DMS114 treated with DMSO at 0.1 percent for 48 hours (cell line): ENCODE results near the gene CARD16.
"Not testable (repeated sequence)": the region's sequence is repeated elsewhere in the genome, so short reads cannot be mapped to it uniquely, and the experiment has no call there.

ENCODE experiments used
- DNase-seq: peaks from one replicate; lab custom pipeline; 2025; ENCODE audit not compliant: unreplicated experiment; lab: John Stamatoyannopoulos, UW

The CARD16 gene

DNA sequence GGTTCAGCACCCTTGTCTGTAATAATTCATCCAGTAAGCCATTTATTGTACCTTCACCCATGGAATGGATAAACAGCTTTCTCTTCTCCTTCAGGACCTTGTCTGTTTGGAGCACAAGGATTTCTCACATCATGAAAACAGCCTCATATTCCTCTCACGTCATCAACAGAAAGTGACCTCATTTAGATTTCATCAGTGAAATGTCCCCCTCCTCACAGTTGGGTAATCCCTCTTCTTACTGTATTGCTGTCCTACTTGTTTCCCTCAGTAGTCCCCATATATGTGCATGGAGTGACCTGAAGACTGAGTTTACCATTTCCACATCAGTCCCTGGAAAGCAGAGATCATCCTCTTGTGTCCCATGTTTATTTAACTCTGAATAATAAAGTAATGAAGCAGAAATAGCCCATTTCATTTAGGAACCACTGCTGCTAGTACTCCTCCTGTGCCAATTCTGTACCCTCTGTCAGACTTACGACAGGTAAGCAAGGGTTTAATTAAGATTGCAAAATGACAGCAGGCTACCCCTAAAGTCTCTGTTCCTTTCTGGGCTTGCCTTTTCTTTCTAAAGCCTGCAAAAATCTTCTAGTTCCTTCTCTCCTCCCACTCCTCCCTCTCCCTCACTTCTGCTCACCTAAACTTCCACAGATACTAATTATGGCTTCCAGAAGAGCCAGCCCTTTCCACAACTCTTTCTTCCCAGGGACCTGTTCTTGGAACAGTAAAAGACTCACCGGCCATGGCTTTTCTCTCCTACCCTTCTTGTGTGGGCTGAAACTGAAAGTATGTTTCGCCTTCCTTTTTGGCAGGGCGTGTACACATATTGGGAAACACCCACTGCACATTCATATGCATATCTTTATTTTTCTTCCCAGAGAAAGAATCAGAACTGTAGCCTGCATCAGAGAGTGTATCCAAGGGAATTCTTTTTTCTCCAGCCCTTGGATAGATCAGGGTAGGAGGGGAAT lies at the start of gene CARD16:
CARD16 (minus strand) TSS at position 779 of the 968 bp plus-strand sequence; CDS start at position 741, 38 bp downstream.
- not testable (repeated sequence) for DNase-seq

DNA sequence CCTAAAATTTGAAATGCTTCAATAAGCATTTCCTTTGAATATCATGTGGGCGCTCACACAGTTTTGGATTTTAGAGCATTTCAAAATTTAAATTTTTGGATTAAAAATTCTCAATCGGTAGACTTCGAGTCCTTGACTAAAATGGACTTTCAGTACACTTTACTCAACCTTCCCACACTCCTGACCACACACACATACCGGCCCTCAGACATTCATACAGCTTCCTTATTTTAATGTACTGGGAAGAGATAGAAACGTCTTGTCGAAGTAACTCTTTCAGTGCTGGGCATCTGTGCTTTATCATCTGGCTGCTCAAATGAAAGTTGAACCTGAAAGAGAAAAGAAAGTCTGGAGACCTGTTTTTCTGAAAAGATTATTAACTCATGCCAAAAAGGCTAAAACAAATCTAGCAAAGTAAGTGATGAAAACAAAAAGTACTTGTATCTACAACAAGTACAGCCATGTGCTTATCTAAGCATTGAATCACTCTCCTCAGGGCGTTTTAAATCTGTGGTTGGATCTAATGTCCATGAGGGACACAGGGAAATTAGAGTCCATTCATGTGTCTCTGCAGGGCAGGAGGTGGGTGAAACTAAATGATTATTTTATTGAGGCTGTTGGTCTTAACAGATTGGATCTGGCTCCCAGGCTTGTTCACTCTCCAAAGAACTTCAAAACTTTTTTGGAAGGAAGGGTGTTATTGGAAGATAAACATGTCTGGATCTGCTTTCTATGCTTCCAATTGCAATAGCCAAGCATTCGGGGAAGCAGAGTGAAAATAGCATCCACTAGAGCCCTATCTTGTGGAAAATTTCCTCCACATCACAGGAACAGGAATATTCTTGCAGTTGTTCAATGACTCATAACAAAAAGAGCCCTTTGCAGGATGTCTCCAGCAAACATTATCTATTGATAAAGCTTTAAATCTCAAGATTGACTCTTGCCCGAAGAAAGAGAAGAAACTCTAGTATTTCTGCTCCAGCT lies 47.4 kb upstream of the CARD16 start:
- DNase-seq, result no peak

DNA sequence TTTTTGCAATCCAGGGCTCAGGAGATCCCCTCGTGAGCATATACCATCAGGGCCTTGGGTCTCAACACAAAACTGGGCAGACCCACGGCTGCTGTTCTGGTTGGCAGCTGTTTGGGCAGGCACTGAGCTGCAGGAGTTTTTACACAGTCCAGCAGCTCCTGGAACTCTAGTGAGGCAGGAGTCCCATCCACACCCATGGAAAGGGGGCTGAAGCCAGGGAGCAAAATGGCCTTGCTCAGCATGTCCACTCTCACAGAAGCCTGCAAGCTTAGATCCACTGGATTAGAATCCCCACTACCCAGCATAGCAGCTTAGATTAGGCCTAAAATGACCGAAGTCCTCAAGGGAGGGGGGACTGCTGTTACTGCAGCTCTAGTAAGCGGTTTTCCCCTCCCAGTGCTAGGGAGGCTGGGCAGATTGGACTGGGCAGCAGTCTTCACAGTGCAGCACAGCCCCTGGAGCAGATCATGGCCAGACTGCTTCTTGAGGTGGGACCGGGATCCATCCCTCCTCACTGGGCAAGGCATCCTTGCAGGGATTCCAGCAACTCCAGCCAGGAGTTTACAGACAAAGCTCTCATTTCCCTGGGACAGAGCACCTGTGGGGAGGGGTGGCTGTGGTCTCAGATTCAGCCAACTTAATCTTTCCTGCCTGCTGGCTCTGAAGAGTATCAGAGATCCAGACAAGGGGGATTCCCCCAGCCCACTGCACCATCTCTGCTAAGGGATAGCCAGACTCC lies 36.4 kb upstream of the CARD16 start:
- no peak for DNase-seq

DNA sequence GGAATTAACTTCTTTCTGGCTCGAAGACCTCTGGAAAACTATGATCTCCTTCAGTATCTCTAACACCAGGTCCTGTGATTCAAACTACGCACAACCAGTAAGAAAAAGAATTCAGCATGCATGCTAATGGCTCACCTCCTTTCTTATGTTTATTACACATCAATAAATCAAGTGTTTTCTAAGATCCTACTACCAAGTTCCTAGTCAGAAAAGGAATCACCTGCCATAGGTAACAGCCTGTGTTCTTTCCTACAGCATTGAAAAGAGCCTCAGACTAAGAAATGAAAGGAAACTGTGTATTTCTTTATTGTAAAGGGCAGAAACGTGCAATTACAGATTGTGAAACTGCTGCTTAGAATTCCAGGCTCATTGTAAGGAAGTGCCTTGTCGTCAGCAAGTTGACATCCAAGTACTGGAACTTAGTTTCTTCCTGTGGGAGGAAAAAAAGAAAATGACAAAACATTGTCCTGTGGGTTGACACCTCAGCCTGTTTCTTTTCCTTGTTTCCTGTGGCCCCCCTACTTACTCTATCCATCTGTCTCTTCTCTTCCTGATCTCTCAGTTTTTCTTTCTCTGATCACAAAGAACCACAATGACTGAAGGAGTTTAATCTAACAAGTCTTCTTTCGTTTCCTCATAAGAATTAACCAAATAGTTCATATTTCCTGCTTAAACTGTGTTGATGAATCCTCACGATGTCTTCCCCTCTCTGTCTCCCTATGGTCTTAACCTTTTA lies 35.2 kb upstream of the CARD16 start:
- DNase-seq, result not testable (repeated sequence)

DNA sequence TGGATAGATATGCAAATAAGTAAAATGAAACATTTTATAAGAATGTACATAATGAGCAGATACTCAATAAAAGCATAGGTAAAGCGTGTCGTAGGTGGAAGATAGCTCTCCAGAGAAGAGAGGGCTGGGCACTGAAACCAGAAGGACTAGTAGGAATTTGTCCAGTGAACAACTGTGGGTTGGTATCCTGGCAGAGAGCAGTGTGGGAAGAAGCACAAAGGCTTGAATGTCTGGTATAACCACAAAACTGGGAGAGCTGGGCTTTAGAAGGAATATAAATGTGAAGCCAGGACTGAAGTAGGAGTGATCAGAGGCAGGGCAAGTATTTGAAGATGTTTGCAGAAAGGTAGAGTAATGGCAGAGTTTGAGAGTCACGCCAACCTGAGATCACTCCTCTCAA lies 33.1 kb upstream of the CARD16 start:
- no peak for DNase-seq

DNA sequence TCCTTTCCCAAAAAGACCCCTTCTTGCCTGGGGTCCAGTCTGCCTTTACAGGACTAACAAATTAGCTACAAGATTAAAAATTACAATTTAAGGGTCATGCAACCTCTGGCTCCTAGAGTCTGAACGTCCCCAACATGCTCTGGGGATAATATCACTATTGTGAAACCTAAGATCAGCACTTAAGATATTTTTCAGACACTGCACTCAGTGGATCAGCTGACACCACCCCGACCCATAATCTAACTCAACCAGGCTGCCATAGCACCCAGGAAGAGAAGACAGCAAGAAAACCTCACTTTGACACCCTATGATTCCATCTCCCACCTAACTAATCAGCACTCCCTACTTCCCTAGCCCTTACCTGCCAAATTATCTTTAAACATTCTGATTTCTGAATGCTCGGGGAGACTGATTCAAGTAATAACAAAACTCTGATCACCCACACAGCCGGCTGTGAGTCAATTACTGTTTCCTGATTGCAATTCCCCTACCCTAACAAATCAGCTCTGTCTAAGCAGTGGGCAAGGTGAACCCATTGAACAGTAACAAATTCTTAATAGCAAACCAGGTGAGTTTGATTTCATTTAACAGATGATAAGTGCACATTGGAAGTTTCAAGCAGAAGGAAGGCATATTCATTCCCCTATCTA lies 32.1 kb upstream of the CARD16 start:
- not testable (repeated sequence) for DNase-seq

DNA sequence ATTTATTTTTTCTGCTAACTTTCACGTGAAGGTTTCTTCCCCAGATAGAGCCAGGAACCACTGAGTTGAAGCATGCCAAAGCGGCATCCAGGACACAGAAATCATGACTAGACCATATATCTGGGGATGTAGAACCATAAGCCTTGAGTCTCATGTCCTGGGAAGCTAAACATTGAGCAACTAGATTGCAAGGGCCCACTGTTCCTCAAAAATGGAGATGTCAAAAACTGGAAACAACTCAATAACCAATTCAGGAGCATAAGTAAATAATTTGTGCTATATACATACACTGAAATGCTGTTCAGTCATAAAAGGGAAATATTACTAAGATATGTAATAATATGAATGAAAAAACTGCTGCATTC lies 29.0 kb upstream of the CARD16 start:
- no peak for DNase-seq

DNA sequence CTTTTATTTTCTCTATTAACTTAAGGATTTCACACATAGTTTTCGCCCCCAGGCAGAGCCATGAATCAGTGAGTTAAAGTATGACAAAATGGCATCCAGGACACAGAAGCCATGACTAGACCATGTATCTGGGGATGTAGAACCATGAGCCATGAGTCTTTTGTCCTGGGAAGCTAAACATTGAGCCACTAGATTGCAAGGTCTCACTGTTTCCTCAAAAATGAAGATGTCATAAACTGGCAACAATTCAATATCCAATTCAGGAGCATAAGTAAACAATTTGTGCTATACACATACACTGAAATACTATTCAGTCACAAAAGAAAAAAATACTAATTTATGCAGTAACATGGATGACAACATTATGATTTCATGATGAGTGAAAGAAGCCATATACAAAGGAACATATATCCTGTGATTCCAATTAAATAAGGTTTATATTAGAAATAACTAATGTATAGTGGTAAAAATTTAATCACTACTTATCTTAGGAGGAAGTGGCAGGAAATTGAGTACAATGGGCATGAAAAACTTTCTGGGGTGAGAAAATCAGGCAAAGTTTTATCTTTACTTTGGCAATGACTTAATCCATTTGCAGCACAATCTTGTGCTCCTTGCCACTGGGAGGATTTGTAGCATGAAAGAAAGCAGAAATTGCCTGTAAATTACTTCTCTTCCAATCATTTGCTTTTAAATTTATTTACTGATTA lies 28.5 kb upstream of the CARD16 start:
- DNase-seq, result no peak

DNA sequence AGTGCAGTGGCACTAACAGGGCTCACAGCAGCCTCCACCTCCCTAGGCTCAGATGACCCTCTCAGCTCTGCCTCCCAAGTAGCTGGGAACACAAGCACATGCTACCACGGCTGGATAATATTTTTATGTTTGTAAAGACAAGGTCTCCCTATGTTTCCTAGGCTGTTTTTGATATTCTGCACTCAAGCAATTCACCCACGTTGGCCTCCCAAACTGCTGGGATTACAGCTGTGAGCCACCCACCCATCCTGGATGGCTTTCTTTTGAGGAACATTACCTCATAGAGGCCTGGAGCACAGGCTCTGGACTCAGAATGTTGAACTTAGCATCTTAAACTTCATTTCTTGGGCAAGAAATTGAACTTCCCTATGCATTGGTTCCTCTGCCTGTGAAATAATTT lies 26.9 kb upstream of the CARD16 start:
- not testable (repeated sequence) for DNase-seq

DNA sequence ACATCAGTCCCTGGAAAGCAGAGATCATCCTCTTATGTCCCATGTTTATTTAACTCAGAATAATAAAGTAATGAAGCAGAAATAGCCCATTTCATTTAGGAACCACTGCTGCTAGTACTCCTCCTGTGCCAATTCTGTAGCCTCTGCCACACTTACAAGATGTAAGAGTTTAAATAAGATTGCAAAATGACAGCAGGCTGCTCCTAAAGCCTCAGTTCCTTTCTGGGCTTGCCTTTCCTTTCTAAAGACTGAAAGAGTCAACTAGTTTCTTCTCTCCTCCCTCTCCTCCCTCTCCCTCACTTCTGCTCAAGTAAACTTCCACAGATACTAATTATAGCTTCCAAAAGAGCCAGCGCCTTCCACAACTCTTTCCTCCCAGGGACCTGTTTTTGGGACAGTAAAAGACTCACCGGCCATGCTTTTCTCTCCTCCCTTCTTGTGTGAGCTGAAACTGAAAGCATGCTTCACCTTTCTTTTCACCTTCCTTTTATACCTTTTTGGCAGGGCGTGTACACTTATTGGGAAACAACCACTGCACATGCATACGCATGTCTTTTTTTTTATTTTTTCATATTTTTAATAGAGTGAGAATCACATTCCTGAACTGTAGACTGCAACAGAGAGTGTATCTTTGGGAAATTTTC lies 26.1 kb upstream of the CARD16 start:
- no peak for DNase-seq

DNA sequence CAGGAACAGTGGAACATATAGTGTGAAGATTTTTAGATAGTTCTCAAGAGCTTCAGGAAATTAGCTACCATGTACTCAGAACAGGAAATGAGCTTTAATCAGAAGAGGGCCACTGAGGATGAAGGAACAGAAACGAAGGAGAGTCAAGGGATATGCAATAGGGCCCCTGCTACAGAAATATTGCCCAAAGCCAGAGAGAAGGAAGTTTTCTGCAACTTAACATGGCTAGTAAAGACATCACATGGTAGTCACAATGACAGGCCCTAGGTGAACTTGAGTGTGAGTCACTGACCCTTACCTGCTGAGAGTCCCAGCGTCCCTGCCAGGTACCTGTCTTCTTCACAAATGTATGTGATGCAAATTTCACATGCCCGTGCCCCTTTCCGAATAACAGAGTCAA lies 25.2 kb upstream of the CARD16 start:
- DNase-seq, result no peak

DNA sequence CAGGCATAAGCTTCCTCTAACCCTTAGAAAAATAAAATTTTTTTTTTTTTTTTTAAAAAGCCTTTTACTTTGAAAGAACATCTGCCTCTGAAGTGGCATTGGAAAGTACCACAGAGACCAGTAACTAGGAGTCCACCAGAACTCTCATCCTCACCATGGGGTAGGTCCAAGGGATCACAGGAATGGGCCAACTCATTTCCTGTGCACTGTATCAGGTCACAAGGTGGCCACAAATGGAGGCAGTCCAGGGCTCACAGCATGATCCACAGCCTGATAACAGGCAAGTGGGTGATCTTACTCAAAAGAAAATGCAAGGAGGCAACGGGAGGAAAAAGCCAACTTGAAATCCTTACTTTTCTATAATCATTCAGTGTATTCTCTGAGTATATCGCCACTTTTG lies 24.6 kb upstream of the CARD16 start:
- DNase-seq, result not testable (repeated sequence)

DNA sequence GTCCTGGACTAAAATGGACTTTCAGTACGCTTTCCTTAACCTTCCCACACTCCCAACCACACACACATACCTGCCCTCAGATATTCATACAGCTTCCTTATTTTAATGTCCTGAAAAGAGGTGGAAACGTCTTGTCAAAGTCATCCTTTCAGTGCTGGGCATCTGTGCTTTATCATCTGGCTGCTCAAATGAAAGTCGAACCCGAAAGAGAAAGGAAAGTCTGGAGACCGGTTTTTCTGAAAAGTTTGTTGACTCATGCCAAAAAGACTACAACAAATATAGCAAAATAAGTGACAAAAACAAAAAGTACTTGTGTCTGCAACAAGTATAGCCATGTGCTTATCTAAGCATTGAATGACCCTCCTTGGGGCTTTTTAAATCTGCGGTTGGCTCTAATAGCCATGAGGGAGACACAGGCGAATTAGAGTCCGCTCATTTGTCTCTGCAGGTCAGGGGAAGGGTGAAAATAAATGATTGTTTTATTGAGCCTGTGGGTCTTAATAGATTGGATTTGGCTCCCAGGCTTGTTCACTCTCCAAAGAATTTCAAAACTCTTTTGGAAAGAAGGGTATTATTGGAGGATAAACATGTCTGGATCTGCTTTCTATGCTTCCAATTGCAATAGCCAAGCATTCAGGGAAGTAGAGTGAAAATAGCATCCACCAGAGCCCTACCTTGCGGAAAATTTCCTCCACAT lies 18.3 kb upstream of the CARD16 start:
- not testable (repeated sequence) for DNase-seq

DNA sequence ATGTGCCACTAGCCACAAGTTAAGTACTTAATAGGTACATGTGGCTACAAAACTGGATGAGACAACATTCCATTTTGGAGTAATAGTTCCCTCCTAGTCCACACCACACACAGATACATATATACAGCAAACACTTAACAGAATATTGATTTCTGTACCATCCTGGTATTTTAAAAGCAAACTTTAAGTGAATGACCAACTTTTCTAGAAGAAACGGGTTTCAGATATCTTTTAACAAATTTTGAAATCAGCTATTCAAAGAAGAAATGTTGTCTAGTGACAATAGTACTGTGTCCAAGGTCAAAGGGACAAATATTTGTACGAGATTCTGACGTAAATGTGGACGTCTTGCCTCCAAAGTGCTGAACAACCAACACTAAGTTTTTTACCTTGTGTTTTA lies 12.3 kb upstream of the CARD16 start:
- no peak for DNase-seq

DNA sequence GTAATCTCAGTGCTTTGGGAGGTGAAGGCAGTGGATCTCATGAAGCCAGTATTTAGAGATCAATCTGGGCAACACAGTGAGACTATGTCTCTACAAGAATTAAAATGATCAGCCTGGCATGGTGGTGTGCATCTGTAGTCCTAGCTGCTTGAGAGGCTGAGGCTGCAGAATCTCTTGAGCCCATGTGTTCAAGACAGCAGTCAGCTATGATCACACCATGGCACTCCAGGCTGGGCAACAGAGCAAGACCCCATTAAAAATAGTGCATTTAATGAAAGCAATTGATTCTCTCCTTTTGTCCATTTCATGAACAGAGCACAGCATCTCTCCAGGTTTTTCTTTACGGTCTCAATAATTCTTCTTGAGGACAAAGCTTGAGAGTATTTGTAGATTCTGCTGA lies 11.3 kb upstream of the CARD16 start:
- no peak for DNase-seq

DNA sequence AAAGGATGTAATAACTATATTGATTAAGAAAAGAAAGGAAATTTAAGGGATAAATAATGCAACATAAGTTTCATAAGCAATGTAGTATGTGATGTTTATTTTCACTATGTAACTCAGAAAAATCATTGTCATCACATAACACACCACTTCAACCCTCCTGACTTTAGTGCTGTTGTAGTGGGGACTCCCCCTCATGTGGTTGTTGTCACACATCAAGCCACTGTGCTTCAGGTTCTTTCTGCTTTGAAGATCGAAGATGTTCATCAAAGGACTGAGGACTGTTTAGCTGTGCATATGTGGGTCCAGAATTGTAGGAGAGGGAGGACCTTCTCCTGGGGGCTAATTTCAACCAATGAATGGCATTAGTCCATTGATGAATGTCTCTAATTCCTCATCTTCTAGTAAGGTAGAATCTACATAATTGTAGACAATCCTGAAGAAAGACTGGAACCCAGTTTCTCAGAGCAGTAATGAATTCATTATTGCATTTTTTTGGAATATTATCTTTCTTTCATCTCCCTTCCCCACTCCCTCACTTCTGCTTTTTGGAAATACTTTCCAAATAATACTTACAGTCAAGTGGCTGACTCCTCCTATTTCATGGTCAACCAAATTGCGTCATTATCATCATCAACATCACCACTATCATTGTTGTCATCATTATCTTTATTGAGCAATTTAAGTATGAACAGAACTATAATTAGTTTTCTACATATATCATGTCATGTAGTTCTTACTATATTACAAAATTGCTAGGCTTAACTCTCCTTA lies 9.8 kb upstream of the CARD16 start:
- no peak for DNase-seq

DNA sequence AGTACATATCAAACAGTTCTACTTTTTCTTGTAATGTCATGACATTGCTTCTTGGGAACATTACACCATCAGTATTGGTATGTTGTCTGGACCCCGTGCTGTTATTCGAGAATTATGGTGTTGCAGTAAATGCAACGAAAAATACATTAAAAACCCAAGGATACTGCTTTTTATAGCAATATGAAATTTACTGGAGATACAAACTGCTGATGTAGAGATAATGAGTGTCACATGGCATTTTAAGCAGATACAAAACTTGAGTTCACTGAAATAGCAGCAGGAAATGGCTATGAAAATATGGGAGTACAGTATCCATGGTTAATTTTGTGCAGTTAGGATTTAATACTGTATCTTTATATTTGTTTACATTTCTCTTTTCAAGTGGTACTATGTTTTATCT lies 7.4 kb upstream of the CARD16 start:
- DNase-seq, result no peak
